Measurements from ENCODE around the gene KLHDC7B. TPM values are rescaled to one million over a fixed set of nuclear protein-coding genes. Genes with fewer than 3 reads are reported as not detected.

KLHDC7B gene
- total and polyA plus RNA-seq, 8 donors = 0.03 to 0.73 (median 0.07) TPM; not detected in 3

DNA sequence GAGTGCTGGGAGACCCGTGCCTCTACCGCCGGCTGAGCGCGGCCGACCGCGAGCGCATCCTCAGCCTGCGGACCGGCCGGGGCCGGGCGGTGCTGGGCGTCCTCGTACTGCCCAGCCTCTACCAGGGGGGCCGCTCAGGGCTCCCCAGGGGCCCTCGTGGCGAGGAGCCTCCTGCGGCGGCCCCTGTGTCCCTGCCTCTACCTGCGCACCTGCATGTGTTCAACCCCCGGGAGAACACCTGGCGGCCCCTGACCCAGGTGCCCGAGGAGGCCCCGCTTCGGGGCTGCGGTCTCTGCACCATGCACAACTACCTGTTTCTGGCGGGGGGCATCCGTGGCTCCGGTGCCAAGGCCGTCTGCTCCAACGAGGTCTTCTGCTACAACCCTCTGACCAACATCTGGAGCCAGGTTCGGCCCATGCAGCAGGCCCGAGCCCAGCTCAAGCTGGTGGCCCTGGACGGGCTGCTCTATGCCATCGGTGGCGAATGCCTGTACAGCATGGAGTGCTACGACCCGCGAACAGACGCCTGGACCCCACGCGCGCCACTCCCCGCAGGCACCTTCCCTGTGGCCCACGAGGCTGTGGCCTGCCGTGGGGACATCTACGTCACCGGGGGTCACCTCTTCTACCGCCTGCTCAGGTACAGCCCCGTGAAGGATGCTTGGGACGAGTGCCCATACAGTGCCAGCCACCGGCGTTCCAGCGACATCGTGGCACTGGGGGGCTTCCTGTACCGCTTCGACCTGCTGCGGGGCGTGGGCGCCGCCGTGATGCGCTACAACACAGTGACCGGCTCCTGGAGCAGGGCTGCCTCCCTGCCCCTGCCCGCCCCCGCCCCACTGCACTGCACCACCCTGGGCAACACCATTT, 3.5 kb downstream of the KLHDC7B start:
- Histone ChIP-seq H3K27ac (peak overlapping the region in 1 of 2 donors; percentile 20), H3K4me1 (peaks cover 7 to 42% of the 10 kb centered on the region in 2 donors), H3K9me3 (no peaks in the 10 kb centered on the region), H3K27me3 (peaks cover 33 to 42% of the 10 kb centered on the region in 2 donors), H3K4me3 (peak overlapping the region; percentile 19 to 33), H3K36me3 (no peaks in the 10 kb centered on the region)
- DNase-seq (no peak), ATAC-seq (no peak)
- intact Hi-C loops (cut with DNase I) = no loop called here
- TF ChIP-seq, protein P1, sequence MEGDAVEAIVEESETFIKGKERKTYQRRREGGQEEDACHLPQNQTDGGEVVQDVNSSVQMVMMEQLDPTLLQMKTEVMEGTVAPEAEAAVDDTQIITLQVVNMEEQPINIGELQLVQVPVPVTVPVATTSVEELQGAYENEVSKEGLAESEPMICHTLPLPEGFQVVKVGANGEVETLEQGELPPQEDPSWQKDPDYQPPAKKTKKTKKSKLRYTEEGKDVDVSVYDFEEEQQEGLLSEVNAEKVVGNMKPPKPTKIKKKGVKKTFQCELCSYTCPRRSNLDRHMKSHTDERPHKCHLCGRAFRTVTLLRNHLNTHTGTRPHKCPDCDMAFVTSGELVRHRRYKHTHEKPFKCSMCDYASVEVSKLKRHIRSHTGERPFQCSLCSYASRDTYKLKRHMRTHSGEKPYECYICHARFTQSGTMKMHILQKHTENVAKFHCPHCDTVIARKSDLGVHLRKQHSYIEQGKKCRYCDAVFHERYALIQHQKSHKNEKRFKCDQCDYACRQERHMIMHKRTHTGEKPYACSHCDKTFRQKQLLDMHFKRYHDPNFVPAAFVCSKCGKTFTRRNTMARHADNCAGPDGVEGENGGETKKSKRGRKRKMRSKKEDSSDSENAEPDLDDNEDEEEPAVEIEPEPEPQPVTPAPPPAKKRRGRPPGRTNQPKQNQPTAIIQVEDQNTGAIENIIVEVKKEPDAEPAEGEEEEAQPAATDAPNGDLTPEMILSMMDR (IDR thresholded peaks at IDR 0.05) = no peak

DNA sequence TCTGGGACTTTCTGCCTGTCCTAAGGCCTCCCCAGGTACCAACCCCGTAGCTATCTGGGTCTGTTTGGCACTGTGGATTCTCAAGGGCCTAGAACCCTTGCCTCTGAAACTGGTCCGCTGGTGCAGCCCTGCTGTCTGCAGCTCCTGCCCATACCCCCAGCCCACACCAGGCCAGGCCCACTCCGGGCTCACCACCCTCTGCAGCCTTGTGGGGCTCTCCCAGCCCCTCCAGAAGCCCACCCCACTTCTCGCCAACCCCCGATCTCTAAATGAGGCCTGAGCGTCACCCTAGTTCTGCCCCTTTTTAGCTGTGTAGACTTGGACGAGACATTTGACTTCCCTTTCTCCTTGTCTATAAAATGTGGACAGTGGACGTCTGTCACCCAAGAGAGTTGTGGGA, 4.7 kb downstream of the KLHDC7B start:
- no peak for DNase-seq
- Histone ChIP-seq H3K27ac (no peak overlapping the region), H3K36me3 (no peaks in the 10 kb centered on the region), H3K9me3 (no peaks in the 10 kb centered on the region), H3K27me3 (peaks cover 33 to 42% of the 10 kb centered on the region in 2 donors), H3K4me1 (peaks cover 7 to 30% of the 10 kb centered on the region in 2 donors), H3K4me3 (no peak overlapping the region)
- TF ChIP-seq, protein P1 (IDR thresholded peaks at IDR 0.05) = no peak
- ATAC-seq = no peak
- intact Hi-C loops (cut with DNase I) = no loop called here

- intact Hi-C loops (cut with DNase I) = no loop called here
- no peak for ATAC-seq
- H3K4me1 ChIP-seq = peaks cover 7 to 21% of the 10 kb centered on the region in 2 donors
- no peak overlapping the region for H3K4me3 ChIP-seq
- TF ChIP-seq, protein P1 (IDR thresholded peaks at IDR 0.05) = no peak
- H3K9me3 ChIP-seq = no peaks in the 10 kb centered on the region
- peaks cover 30 to 37% of the 10 kb centered on the region in 2 donors for H3K27me3 ChIP-seq
- no peak overlapping the region for H3K27ac ChIP-seq
- no peak for DNase-seq
- H3K36me3 ChIP-seq = no peaks in the 10 kb centered on the region
These were observed 5.6 kb downstream of the KLHDC7B start for GRCh38 chr22:50551160-50551752.

DNA sequence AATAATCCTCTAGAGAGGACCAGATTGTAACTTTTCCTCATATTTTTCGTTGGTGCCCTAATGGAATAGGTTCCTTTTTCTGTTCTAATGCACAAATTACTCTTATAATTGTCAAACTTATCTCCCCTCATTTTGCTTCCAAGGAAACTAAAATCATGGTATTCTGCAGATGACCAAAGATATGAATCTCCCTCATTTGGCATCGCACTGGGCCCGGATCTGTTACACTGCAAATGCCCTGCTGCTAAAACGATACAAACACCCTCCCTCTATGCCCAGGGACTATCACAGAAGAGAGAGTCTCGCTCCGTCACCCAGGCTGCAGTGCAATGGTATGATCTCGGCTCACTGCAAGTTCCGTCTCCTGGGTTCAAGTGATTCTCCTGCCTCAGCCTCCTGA, 7.6 kb downstream of the KLHDC7B start:
- H3K27ac ChIP-seq = no peak overlapping the region
- no peak for DNase-seq

More for the DNA sequence above, 7.6 kb downstream of the KLHDC7B start:
- intact Hi-C loops (cut with DNase I) = no loop called here
- TF ChIP-seq, protein P1 (IDR thresholded peaks at IDR 0.05) = no peak
- no peak for ATAC-seq
- H3K9me3 ChIP-seq = no peaks in the 10 kb centered on the region
- H3K27me3 ChIP-seq = peaks cover 13 to 20% of the 10 kb centered on the region in 2 donors
- no peaks in the 10 kb centered on the region for H3K36me3 ChIP-seq
- H3K4me1 ChIP-seq = peaks cover 6 to 11% of the 10 kb centered on the region in 2 donors
- H3K4me3 ChIP-seq = no peak overlapping the region

Measured in left lung (tissue), 10 donors.